Loucy (cell line): Measurements from ENCODE around the gene TP53I11.

Source experiments
- CTCF ChIP-seq: fragments of 200-600 bp; sonication (generic); conservative IDR thresholded peaks from 2 replicates; pipeline ENCODE4 v1.5.1; 2014; ENCODE audit warnings: mild to moderate bottlenecking, antibody characterized with exemption, low read length
- EZH2phosphoT487 ChIP-seq: fragments of 200-600 bp; IDR thresholded peaks from 2 replicates; pipeline ENCODE4 v1.6.1; 2018; ENCODE audit warnings: antibody characterized with exemption, mild to moderate bottlenecking, moderate library complexity, borderline replicate concordance

GRCh38 chr11:44992181-44992582, 41.5 kb upstream of the TP53I11 start:
- TF ChIP-seq CTCF: no peak
- TF ChIP-seq EZH2phosphoT487: no peak
